ENCODE data around the gene RGS16. TPM values are rescaled to one million over a fixed set of nuclear protein-coding genes. Genes with fewer than 3 reads are reported as not detected.

Gene RGS16
- total and polyA plus RNA-seq, 2 experiments from 2014 or later, result 0.11 to 0.41 TPM

GRCh38 chr1:182650678-182651338 lies 46.6 kb upstream of the RGS16 start:
- H2AFZ ChIP-seq, result no peak overlapping the region
- in situ Hi-C loops (cut with MboI), result no loop called here
- no peak overlapping the region for H3K27ac ChIP-seq
- H3K27me3 ChIP-seq (replicated peaks; ENCODE audit: insufficient read depth), result no peaks in the 10 kb centered on the region; the same call in 1 of the 2 replicates
- DNase-seq, result no peak
- no peak overlapping the region for H3K4me3 ChIP-seq
- no peaks in the 10 kb centered on the region for H3K79me2 ChIP-seq (ENCODE audit: insufficient read depth)
- WGBS, 2 experiments (ENCODE audit: low coverage in 1 of 2, low lambda C conversion rate in 2 of 2, missing lambda C conversion rate in 2 of 2), result 47 to 48% methylated on average over 6 of the region's 6 CpGs
- H3K9ac ChIP-seq, result no peak overlapping the region
- no peak overlapping the region for H3K4me2 ChIP-seq (ENCODE audit: unreplicated experiment)
- no peaks in the 10 kb centered on the region for H3F3A ChIP-seq (ENCODE audit: insufficient read depth)
- H4K20me1 ChIP-seq (ENCODE audit: insufficient read depth), result no peaks in the 10 kb centered on the region
- H3K9me3 ChIP-seq (ENCODE audit: low read depth), result no peaks in the 10 kb centered on the region
- H3K36me3 ChIP-seq (ENCODE audit: low read depth), result no peaks in the 10 kb centered on the region
- H3K4me1 ChIP-seq (ENCODE audit: insufficient read depth), result no peaks in the 10 kb centered on the region
- no peak for TF ChIP-seq EZH2phosphoT487 (IDR thresholded peaks at IDR 0.05; ENCODE audit: insufficient read depth, low read depth)
- no peak for TF ChIP-seq EZH2 (IDR thresholded peaks at IDR 0.05; ENCODE audit: insufficient read depth, poor library complexity, severe bottlenecking)
- H3K9me2 ChIP-seq (ENCODE audit: insufficient read depth), result no peaks in the 10 kb centered on the region

- H2AFZ ChIP-seq, result no peak overlapping the region
- no peaks in the 10 kb centered on the region for H3K9me3 ChIP-seq (ENCODE audit: low read depth)
- TF ChIP-seq EZH2 (IDR thresholded peaks at IDR 0.05; ENCODE audit: insufficient read depth, poor library complexity, severe bottlenecking) (no peak), EZH2phosphoT487 (IDR thresholded peaks at IDR 0.05; ENCODE audit: insufficient read depth, low read depth) (no peak)
- H3K79me2 ChIP-seq (ENCODE audit: insufficient read depth), result no peaks in the 10 kb centered on the region
- H3K4me3 ChIP-seq, result no peak overlapping the region
- no peak overlapping the region for H3K27ac ChIP-seq
- no peaks in the 10 kb centered on the region for H3F3A ChIP-seq (ENCODE audit: insufficient read depth)
- no peak overlapping the region for H3K9ac ChIP-seq
- no peaks in the 10 kb centered on the region for H3K36me3 ChIP-seq (ENCODE audit: low read depth)
- no peaks in the 10 kb centered on the region for H3K9me2 ChIP-seq (ENCODE audit: insufficient read depth)
- H4K20me1 ChIP-seq (ENCODE audit: insufficient read depth), result no peaks in the 10 kb centered on the region
- no peaks in the 10 kb centered on the region for H3K4me1 ChIP-seq (ENCODE audit: insufficient read depth)
- in situ Hi-C loops (cut with MboI), result no loop called here
- no peaks in the 10 kb centered on the region; the same call in 1 of the 2 replicates for H3K27me3 ChIP-seq (replicated peaks; ENCODE audit: insufficient read depth)
- no peak overlapping the region for H3K4me2 ChIP-seq (ENCODE audit: unreplicated experiment)
- no peak for DNase-seq
- WGBS, 2 experiments (ENCODE audit: low coverage in 1 of 2, low lambda C conversion rate in 2 of 2, missing lambda C conversion rate in 2 of 2), result 75 to 76% methylated on average over 7 of the region's 7 CpGs
These were observed 44.9 kb upstream of the RGS16 start for GRCh38 chr1:182649041-182649440.

- Histone ChIP-seq H3K27ac (no peak overlapping the region), H3F3A (ENCODE audit: insufficient read depth) (no peaks in the 10 kb centered on the region), H3K9ac (no peak overlapping the region), H3K36me3 (ENCODE audit: low read depth) (no peaks in the 10 kb centered on the region), H3K4me3 (no peak overlapping the region), H3K27me3 (replicated peaks; ENCODE audit: insufficient read depth) (no peaks in the 10 kb centered on the region; the same call in 1 of the 2 replicates), H3K79me2 (ENCODE audit: insufficient read depth) (no peaks in the 10 kb centered on the region), H4K20me1 (ENCODE audit: insufficient read depth) (no peaks in the 10 kb centered on the region), H2AFZ (no peak overlapping the region), H3K4me2 (ENCODE audit: unreplicated experiment) (no peak overlapping the region), H3K9me2 (ENCODE audit: insufficient read depth) (no peaks in the 10 kb centered on the region), H3K4me1 (ENCODE audit: insufficient read depth) (no peaks in the 10 kb centered on the region), H3K9me3 (ENCODE audit: low read depth) (no peaks in the 10 kb centered on the region)
- TF ChIP-seq EZH2 (IDR thresholded peaks at IDR 0.05; ENCODE audit: insufficient read depth, poor library complexity, severe bottlenecking), result no peak
- no peak for TF ChIP-seq EZH2phosphoT487 (IDR thresholded peaks at IDR 0.05; ENCODE audit: insufficient read depth, low read depth)
- 29 to 41% methylated on average over 2 of the region's 2 CpGs for WGBS, 2 experiments (ENCODE audit: low coverage in 1 of 2, low lambda C conversion rate in 2 of 2, missing lambda C conversion rate in 2 of 2)
- in situ Hi-C loops (cut with MboI), result no loop called here
- DNase-seq, result no peak
These were observed 42.5 kb upstream of the RGS16 start for GRCh38 chr1:182646739-182647138.

GRCh38 chr1:182644886-182645285 lies 40.7 kb upstream of the RGS16 start:
- Histone ChIP-seq H3K4me1 (ENCODE audit: insufficient read depth) (no peaks in the 10 kb centered on the region), H3K27ac (no peak overlapping the region), H3K9me3 (ENCODE audit: low read depth) (no peaks in the 10 kb centered on the region), H3K79me2 (ENCODE audit: insufficient read depth) (no peaks in the 10 kb centered on the region), H4K20me1 (ENCODE audit: insufficient read depth) (no peaks in the 10 kb centered on the region), H3K9ac (no peak overlapping the region), H3K4me3 (no peak overlapping the region), H3K9me2 (ENCODE audit: insufficient read depth) (no peaks in the 10 kb centered on the region), H2AFZ (no peak overlapping the region), H3K36me3 (ENCODE audit: low read depth) (no peaks in the 10 kb centered on the region), H3F3A (ENCODE audit: insufficient read depth) (no peaks in the 10 kb centered on the region), H3K27me3 (replicated peaks; ENCODE audit: insufficient read depth) (no peaks in the 10 kb centered on the region; the same call in 1 of the 2 replicates), H3K4me2 (ENCODE audit: unreplicated experiment) (no peak overlapping the region)
- 16 to 27% methylated on average over 4 of the region's 4 CpGs for WGBS, 2 experiments (ENCODE audit: low coverage in 1 of 2, low lambda C conversion rate in 2 of 2, missing lambda C conversion rate in 2 of 2)
- in situ Hi-C loops (cut with MboI), result no loop called here
- DNase-seq, result no peak
- TF ChIP-seq EZH2 (IDR thresholded peaks at IDR 0.05; ENCODE audit: insufficient read depth, poor library complexity, severe bottlenecking), result no peak
- TF ChIP-seq EZH2phosphoT487 (IDR thresholded peaks at IDR 0.05; ENCODE audit: insufficient read depth, low read depth), result no peak
